GM18858 (cell line): Measurements from ENCODE around the gene GPT2.

Source experiments
- ATAC-seq: cut with Tn5 transposase; IDR thresholded peaks from one replicate; pipeline ENCODE4 v1.9.1; 2021; ENCODE audit not compliant: unreplicated experiment

Gene GPT2

GRCh38 chr16:46883690-46884512 is at the start of gene GPT2:
GPT2 (plus strand) TSS chr16:46884362; CDS start chr16:46884716, 354 bp downstream.
- ATAC-seq: peak; percentile 95

GRCh38 chr16:46836534-46837530 is 47.3 kb upstream of the GPT2 start:
- no peak for ATAC-seq

GRCh38 chr16:46839986-46840443 is 44.1 kb upstream of the GPT2 start:
- no peak for ATAC-seq

- no peak for ATAC-seq
Observed at GRCh38 chr16:46842192-46842895, 41.8 kb upstream of the GPT2 start.

DNA sequence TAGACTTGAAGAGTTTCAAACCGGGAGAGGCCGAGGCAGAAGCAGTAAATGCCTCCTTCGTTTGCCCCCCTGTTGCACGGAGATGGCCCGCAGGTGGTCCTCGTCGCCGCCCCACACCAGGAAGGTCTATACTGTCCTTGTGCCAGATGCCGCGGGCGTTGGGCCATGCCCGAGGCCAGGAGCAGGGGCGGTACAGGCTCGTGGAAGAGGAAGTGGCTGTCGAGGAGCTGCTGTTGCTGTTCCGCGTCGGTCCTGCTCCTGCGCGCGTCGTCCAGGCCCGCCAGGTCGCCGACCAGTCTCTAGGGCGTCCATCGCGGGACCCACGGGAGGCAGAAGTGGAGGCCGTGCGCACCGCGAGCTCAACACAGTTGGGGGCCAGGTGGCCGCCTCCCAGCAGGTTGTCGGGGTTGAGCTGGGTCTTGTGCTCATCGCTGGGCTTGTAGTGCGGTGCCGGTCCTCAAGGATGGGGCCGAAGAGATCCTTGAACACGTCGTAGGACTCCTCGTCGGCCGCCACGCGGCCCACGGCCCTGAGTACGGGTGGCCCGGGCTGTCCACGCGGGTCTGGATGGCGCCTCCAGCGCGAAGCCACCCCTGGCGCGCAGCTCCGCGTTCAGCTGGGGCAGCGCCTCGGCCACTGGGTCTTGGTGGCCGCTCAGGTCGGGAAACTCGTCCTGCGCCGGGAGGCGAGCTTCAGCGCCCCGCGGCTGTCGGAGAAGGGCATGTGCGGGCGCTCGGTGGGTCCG is 40.1 kb upstream of the GPT2 start:
- ATAC-seq: no peak

DNA sequence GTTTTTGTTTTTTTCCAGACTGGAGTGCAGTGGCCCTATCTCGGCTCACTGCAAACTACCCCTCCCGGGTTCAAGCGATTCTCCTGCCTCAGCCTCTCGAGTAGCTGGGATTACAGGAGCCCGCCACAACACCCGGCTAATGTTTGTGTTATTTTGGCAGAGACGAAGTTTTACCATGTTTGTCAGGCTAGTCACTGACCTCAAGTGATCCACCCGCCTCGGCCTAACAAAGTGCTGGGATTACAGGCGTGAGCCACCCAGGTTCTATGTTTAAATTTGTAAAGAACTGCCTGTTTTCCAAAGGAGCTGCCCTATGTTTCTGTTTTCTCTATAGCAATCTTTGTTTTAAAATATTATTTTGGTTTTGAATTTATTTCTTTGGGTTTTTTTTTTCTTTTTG is 39.4 kb upstream of the GPT2 start:
- no peak for ATAC-seq

GRCh38 chr16:46845952-46846351 is 38.2 kb upstream of the GPT2 start:
- no peak for ATAC-seq

GRCh38 chr16:46848768-46849764 is 35.1 kb upstream of the GPT2 start:
- no peak for ATAC-seq

- no peak for ATAC-seq
Observed at GRCh38 chr16:46850619-46851555, 33.3 kb upstream of the GPT2 start.

DNA sequence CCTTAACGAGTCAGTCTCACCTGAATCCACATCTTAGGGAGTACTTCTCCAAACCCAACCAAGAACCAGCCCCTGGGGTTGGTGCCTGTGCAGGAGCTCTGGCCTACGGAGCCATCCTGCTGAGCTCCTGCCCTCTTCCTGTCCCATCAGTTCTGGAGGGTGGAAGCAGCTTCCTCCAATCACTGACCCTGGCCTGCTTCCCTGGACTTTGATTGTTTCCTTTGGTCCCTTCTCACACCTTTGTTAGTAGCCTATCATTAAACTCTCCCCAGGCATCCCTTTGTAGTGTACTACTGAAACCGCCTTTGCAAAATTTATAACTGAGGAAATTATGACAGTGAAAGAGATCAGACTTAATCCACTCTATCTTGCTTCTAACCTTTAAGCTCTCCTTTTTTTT is 32.0 kb upstream of the GPT2 start:
- ATAC-seq: no peak

- no peak for ATAC-seq
Observed at GRCh38 chr16:46853713-46854443, 30.3 kb upstream of the GPT2 start.

DNA sequence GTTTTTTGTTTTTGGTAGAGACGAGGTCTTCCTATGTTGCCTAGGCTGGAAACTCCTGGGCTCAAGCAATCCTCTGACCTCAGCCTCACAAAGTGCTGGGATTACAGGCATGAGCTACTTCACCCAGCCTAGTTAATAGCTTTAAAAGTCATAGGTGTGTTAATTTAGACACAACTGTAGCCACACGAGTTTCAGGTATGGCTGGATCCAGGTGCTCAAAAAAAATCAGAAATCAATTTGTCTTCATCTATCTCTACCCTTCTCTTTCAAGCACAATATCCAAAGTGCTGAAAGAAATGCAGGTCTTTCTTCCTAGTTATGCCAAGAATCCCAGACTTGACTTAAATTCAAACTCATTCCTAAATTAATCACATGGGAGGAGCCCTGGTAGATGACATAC is 29.3 kb upstream of the GPT2 start:
- no peak for ATAC-seq

GRCh38 chr16:46855389-46855788 is 28.8 kb upstream of the GPT2 start:
- ATAC-seq: no peak

- ATAC-seq: no peak
Observed at GRCh38 chr16:46857368-46857945, 26.7 kb upstream of the GPT2 start.

GRCh38 chr16:46858151-46858550 is 26.0 kb upstream of the GPT2 start:
- no peak for ATAC-seq

DNA sequence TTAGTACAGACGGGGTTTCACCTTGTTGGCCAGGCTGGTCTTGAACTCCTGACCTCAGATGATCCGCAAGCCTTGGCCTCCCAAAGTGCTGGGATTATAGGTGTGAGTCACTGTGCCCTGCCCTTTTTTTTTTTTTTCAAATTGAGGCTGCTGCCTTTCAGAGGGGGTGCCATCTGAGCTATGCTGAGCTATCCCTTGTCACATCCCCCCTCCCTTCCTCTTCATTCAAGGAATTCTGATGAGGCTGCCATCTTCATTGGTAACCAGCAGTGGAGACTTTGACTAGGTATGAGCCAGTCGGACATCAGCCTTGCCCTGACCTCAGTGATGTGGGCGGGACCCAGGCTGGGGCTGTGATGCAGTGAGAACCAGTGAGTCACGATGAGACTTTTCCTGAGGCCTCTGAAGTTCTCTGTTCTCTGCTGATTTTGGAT is 24.4 kb upstream of the GPT2 start:
- no peak for ATAC-seq
